ENCODE measurements around the gene TMIE.

The TMIE gene

GRCh38 chr3:46706771-46707582, 5.8 kb downstream of the TMIE start:
- no peak for DNase-seq (ENCODE audit: low read depth in 1 of 2, low spot score in 1 of 2)

GRCh38 chr3:46707601-46708011, 6.4 kb downstream of the TMIE start:
- no peak for DNase-seq (ENCODE audit: low read depth in 1 of 2, low spot score in 1 of 2)

- no peak for DNase-seq (ENCODE audit: low read depth in 1 of 2, low spot score in 1 of 2)
These were observed 7.4 kb downstream of the TMIE start for GRCh38 chr3:46708401-46709156.

- no peak for DNase-seq (ENCODE audit: low read depth in 1 of 2, low spot score in 1 of 2)
These were observed 8.0 kb downstream of the TMIE start for GRCh38 chr3:46709157-46709654.

- no peak for DNase-seq (ENCODE audit: low read depth in 1 of 2, low spot score in 1 of 2)
These were observed 8.5 kb downstream of the TMIE start for GRCh38 chr3:46709721-46710120.

GRCh38 chr3:46710229-46710628, 9.0 kb downstream of the TMIE start:
- no peak for DNase-seq (ENCODE audit: low read depth in 1 of 2, low spot score in 1 of 2)

- DNase-seq (ENCODE audit: low read depth in 1 of 2, low spot score in 1 of 2), result no peak
These were observed 9.6 kb downstream of the TMIE start for GRCh38 chr3:46710671-46711295.

- DNase-seq (ENCODE audit: low read depth in 1 of 2, low spot score in 1 of 2), result no peak
These were observed 10.1 kb downstream of the TMIE start for GRCh38 chr3:46711305-46711704.

GRCh38 chr3:46711760-46712159, 10.6 kb downstream of the TMIE start:
- DNase-seq (ENCODE audit: low read depth in 1 of 2, low spot score in 1 of 2), result no peak

GRCh38 chr3:46712191-46713049, 11.2 kb downstream of the TMIE start:
- DNase-seq (ENCODE audit: low read depth in 1 of 2, low spot score in 1 of 2), result no peak

- no peak for DNase-seq (ENCODE audit: low read depth in 1 of 2, low spot score in 1 of 2)
These were observed 12.1 kb downstream of the TMIE start for GRCh38 chr3:46713050-46713897.

GRCh38 chr3:46713898-46714552, 12.8 kb downstream of the TMIE start:
- no peak for DNase-seq (ENCODE audit: low read depth in 1 of 2, low spot score in 1 of 2)

- DNase-seq (ENCODE audit: low read depth in 1 of 2, low spot score in 1 of 2), result no peak
These were observed 13.7 kb downstream of the TMIE start for GRCh38 chr3:46714728-46715506.

GRCh38 chr3:46715507-46716175, 14.4 kb downstream of the TMIE start:
- no peak for DNase-seq (ENCODE audit: low read depth in 1 of 2, low spot score in 1 of 2)

GRCh38 chr3:46716461-46717441, 15.6 kb downstream of the TMIE start:
- no peak for DNase-seq (ENCODE audit: low read depth in 1 of 2, low spot score in 1 of 2)

GRCh38 chr3:46717447-46718231, 16.4 kb downstream of the TMIE start, which contains the start of gene PRSS50:
TSS of gene PRSS50 (minus strand) at chr3:46717869. CDS start at chr3:46717824, 45 bp downstream.
- no peak for DNase-seq (ENCODE audit: low read depth in 1 of 2, low spot score in 1 of 2)

Measured in activated CD4-positive, alpha-beta T cell treated with anti-CD3 and anti-CD28 coated beads, Interleukin-2, amount 50 U/mL, for 24 hours (primary cell).